ENCODE results near the gene SLC19A1.

SLC19A1 gene

GRCh38 chr21:45466330-45467220 is 75.7 kb downstream of the SLC19A1 start:
- no peak for DNase-seq (ENCODE audit: low spot score)

GRCh38 chr21:45465611-45466329 is 76.5 kb downstream of the SLC19A1 start:
- no peak for DNase-seq (ENCODE audit: low spot score)

GRCh38 chr21:45465105-45465504 is 77.1 kb downstream of the SLC19A1 start:
- no peak for DNase-seq (ENCODE audit: low spot score)

- DNase-seq (ENCODE audit: low spot score) = no peak
Observed at GRCh38 chr21:45464309-45464708, 77.9 kb downstream of the SLC19A1 start.

- no peak for DNase-seq (ENCODE audit: low spot score)
Observed at GRCh38 chr21:45463871-45464270, 78.4 kb downstream of the SLC19A1 start.

GRCh38 chr21:45461806-45462341 is 80.4 kb downstream of the SLC19A1 start:
- no peak for DNase-seq (ENCODE audit: low spot score)

- DNase-seq (ENCODE audit: low spot score) = no peak
Observed at GRCh38 chr21:45461369-45461750, 80.9 kb downstream of the SLC19A1 start.

GRCh38 chr21:45460611-45461368 is 81.5 kb downstream of the SLC19A1 start:
- DNase-seq (ENCODE audit: low spot score) = no peak

- DNase-seq (ENCODE audit: low spot score) = no peak
Observed at GRCh38 chr21:45460011-45460565, 82.2 kb downstream of the SLC19A1 start.

- DNase-seq (ENCODE audit: low spot score) = no peak
Observed at GRCh38 chr21:45459171-45460010, 82.8 kb downstream of the SLC19A1 start.

- no peak for DNase-seq (ENCODE audit: low spot score)
Observed at GRCh38 chr21:45458281-45459170, 83.7 kb downstream of the SLC19A1 start.

- DNase-seq (ENCODE audit: low spot score) = no peak
Observed at GRCh38 chr21:45457832-45458172, 84.4 kb downstream of the SLC19A1 start.

- no peak for DNase-seq (ENCODE audit: low spot score)
Observed at GRCh38 chr21:45457161-45457831, 84.9 kb downstream of the SLC19A1 start.

- no peak for DNase-seq (ENCODE audit: low spot score)
Observed at GRCh38 chr21:45456584-45457160, 85.6 kb downstream of the SLC19A1 start.

- DNase-seq (ENCODE audit: low spot score) = no peak
Observed at GRCh38 chr21:45455674-45456583, 86.3 kb downstream of the SLC19A1 start.

GRCh38 chr21:45454926-45455673 is 87.1 kb downstream of the SLC19A1 start:
- no peak for DNase-seq (ENCODE audit: low spot score)

Data from COLO829 (cell line).